Kidney epithelial cell (primary cell): ENCODE data around the gene BFSP1. TPM values are rescaled to one million over a fixed set of nuclear protein-coding genes. Genes with fewer than 3 reads are reported as not detected.

ENCODE experiments used
- DNase-seq: peaks from one replicate; pipeline ENCODE4 v3.0.0-alpha.2; 2010; ENCODE audit warnings: low read depth
- H3K27me3 ChIP-seq: 2 replicates; pipeline ENCODE4 v1.6.0; 2011; ENCODE audit warnings: low read length; ENCODE audit not compliant: control insufficient read depth, insufficient read depth
- H3K36me3 ChIP-seq: 2 replicates; pipeline ENCODE4 v1.5.1; 2011; ENCODE audit warnings: low read length; ENCODE audit not compliant: control insufficient read depth, insufficient read depth
- H3K4me3 ChIP-seq: 2 replicates; pipeline ENCODE4 v1.5.1; 2011; ENCODE audit warnings: low read depth, mild to moderate bottlenecking, control low read depth, low read length
- total RNA-seq: library from RNA; depleted of rRNA; stranded (reverse); fragments of >200 nt; gene quantifications from 2 replicates; pipeline ENCODE4 v1.2.3, GENCODE V29; 2015
- TF ChIP-seq, protein P1 (sequence below): IDR thresholded peaks from 2 replicates; pipeline ENCODE4 v1.5.1; 2011; ENCODE audit warnings: mild to moderate bottlenecking, moderate library complexity, low read length, control low read depth, inconsistent platforms; ENCODE audit not compliant: insufficient read depth, poor library complexity, severe bottlenecking

The BFSP1 gene
- total RNA-seq, 1 donor from 2014 or later = 4.5 TPM

DNA sequence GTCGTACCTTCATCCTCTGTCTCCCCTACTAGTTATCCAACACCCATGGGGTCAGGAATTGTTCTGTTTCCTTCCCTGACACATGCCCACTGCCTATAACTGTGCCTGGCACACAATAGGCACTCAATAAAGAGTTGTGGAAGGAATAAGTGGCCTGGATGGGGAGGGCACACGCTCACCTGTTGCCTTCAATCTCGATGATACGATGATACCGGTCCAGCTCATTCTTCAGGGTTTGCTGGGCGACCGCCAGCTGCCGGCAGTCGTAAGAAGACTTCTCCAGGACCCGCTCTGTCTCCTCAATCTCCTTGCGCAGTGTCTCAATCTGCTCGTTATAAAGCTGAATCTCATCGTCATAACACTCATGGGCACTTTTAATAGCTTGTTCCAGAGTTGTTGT, 32.5 kb downstream of the BFSP1 start:
- TF ChIP-seq, protein P1, sequence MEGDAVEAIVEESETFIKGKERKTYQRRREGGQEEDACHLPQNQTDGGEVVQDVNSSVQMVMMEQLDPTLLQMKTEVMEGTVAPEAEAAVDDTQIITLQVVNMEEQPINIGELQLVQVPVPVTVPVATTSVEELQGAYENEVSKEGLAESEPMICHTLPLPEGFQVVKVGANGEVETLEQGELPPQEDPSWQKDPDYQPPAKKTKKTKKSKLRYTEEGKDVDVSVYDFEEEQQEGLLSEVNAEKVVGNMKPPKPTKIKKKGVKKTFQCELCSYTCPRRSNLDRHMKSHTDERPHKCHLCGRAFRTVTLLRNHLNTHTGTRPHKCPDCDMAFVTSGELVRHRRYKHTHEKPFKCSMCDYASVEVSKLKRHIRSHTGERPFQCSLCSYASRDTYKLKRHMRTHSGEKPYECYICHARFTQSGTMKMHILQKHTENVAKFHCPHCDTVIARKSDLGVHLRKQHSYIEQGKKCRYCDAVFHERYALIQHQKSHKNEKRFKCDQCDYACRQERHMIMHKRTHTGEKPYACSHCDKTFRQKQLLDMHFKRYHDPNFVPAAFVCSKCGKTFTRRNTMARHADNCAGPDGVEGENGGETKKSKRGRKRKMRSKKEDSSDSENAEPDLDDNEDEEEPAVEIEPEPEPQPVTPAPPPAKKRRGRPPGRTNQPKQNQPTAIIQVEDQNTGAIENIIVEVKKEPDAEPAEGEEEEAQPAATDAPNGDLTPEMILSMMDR = no peak
- H3K36me3 ChIP-seq = no peaks in the 10 kb centered on the region
- no peak overlapping the region for H3K4me3 ChIP-seq
- DNase-seq = no peak
- peaks cover 2% of the 10 kb centered on the region for H3K27me3 ChIP-seq

DNA sequence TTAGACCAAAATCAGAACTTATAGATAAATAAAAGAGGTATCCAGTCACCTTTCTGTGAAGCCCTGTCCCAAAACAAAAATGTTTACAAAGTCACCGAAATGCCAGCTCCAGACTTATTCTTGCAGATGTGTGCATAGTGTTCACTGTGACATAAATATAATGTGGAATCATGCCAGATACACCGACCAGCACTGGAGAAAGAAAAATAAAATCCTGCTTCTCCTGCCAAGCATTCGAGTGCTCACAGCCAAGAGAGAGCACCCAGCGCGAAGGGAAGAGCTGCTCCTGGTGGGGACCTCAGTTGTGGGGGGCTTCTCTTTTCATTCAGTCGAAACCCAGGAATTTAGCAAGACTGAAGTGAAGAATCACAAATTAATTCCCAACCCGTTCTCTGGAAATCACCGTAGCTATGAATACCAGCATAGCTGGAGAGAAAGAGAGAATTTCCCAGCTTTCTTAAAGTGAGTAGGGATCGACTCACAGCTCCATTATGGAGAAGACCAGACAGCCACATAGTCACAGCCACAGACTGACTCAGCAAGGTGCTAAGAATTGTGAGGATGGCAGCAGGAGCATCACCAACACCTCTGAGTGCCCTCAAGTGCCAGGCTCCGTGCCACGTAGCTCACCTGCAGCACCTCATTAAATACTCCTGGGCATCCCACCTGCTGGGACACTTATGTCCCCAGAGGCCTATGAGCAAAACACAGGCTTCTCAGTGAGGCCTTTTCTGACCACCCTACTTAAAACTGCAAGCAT, 33.2 kb downstream of the BFSP1 start:
- peaks cover 2% of the 10 kb centered on the region for H3K27me3 ChIP-seq
- no peaks in the 10 kb centered on the region for H3K36me3 ChIP-seq
- no peak overlapping the region for H3K4me3 ChIP-seq
- no peak for DNase-seq
- TF ChIP-seq, protein P1 = no peak

DNA sequence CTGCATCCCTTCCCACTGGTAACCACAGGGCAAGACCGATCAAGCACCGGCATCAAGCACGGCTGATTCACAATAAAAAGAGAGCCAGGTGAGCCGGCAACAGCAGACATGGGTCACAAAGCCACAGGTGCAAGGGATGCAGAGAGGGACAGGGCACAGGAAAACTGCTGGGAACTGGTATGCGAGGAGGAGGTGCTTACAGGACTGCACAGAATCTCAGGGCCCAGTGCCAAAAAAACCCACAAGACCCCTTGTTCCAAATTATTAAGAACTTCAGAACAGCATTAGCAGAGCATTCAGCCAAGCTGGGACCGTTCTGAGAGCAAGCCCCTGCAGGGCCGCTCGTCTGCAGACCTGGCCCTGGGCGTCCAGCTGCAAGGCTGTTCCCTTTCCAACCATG, 35.4 kb downstream of the BFSP1 start:
- H3K27me3 ChIP-seq = peaks cover 2% of the 10 kb centered on the region
- no peak overlapping the region for H3K4me3 ChIP-seq
- H3K36me3 ChIP-seq = no peaks in the 10 kb centered on the region
- TF ChIP-seq, protein P1 = no peak
- no peak for DNase-seq

DNA sequence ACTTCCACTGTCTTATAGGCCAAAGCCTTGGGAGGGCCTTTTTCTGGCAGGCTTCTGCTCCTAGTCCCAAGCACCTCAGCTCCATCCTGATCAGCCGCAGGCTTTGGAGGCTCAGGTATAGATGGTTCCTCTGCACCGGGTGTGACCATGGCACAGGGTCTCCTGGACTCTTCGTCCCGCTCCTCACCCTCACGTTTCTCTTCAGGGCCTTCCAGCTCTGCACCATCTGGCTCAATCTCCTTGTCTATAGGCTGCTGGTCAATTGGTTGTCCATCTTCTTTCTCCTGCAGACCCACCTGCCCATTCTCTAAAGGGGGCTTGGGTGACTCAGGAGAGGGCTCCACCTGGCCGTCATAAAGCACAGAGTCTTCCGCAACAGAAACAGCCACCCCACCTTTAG, 37.0 kb downstream of the BFSP1 start:
- Histone ChIP-seq H3K36me3 (no peaks in the 10 kb centered on the region), H3K4me3 (no peak overlapping the region), H3K27me3 (peaks cover 2% of the 10 kb centered on the region)
- TF ChIP-seq, protein P1 = no peak
- DNase-seq = no peak

DNA sequence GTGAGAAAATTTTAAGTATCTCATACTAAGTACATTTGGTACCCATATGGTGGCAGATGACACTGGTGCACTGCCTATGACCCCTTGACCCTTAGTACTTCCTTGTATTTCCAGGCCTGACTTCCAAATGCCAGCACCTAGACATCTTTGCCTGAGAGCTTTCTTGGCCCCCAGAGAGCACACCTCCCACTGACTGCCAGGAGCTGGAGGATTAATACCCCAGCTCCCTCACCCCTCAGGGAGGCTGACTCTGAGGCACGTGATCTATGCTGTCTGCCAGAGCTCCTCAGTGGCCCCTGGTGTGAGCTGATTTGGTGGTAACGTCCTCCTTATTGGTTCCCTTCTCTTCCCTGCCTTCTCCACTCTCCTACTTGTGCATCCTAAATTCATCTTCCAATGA, 38.0 kb downstream of the BFSP1 start:
- TF ChIP-seq, protein P1 = no peak

DNA sequence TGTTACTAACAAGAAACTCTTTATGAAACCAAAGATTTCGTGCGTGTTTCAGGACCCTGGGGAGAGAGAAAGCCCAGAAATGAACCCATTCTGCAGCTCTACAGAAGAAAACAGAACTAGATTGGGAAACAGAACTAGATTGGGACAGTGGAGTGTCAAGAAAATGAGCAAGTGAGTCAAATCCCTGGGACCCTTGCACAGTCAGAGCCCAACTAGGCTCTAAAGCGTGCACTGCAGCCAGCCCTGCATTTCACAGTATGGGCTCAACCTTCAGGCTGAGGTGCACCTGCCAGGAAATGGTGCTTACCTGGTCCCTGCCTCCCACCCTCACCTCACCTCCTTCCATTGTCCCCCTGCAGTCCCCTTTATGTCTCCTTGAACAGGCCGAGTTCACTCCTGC, 39.7 kb downstream of the BFSP1 start:
- no peak overlapping the region for H3K4me3 ChIP-seq
- TF ChIP-seq, protein P1 = no peak

More for the DNA sequence above, 38.0 kb downstream of the BFSP1 start:
- Histone ChIP-seq H3K4me3 (no peak overlapping the region), H3K36me3 (no peaks in the 10 kb centered on the region), H3K27me3 (no peaks in the 10 kb centered on the region)
- DNase-seq = no peak

More for the DNA sequence above, 39.7 kb downstream of the BFSP1 start:
- no peak for DNase-seq
- Histone ChIP-seq H3K36me3 (no peaks in the 10 kb centered on the region), H3K27me3 (no peaks in the 10 kb centered on the region)
